HG02943 (cell line): ENCODE results near the gene ARID2.

Source experiments
- ATAC-seq: cut with Tn5 transposase; IDR thresholded peaks from one replicate; pipeline ENCODE4 v1.9.1; 2021; ENCODE audit warnings: mild to moderate bottlenecking, low read depth, moderate library complexity; ENCODE audit not compliant: unreplicated experiment

The ARID2 gene

DNA sequence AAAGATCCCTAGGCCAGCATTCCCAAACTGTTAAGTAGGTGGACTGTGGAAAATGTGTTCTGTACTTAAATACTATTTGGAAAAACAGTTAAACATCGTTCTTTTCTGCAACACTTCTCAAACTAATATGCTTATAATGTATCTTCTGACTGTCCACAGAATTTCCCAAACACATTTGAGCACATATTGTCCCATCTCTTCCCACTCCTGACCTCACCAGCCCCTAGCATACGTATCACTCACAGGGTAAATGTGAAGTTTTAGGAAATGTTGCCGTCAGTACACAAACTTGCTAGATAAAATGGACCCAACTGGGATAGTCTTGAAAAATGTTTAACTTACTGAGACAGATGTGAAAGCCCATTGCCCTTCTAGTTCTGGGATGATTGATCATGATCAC is 27.7 kb downstream of the ARID2 start:
- no peak for ATAC-seq

DNA sequence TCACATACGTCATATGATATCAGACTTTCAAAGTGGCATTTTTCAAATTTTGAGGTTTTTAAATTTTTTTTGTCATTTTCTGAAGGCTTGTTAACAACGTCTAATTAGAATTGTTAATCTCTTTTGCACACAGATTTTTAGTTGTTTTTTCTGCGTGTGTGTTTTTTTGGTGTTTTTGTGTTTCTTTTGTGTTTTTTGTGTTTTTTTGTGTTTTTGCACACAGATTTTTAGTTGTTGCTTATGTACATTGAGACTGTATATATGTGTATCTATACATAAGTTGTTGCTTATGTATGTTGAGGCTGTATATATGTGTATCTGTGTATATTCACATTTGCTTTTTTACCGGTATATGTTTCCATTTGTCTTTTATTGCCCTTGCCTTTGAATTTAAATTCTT is 30.8 kb downstream of the ARID2 start:
- ATAC-seq: no peak

DNA sequence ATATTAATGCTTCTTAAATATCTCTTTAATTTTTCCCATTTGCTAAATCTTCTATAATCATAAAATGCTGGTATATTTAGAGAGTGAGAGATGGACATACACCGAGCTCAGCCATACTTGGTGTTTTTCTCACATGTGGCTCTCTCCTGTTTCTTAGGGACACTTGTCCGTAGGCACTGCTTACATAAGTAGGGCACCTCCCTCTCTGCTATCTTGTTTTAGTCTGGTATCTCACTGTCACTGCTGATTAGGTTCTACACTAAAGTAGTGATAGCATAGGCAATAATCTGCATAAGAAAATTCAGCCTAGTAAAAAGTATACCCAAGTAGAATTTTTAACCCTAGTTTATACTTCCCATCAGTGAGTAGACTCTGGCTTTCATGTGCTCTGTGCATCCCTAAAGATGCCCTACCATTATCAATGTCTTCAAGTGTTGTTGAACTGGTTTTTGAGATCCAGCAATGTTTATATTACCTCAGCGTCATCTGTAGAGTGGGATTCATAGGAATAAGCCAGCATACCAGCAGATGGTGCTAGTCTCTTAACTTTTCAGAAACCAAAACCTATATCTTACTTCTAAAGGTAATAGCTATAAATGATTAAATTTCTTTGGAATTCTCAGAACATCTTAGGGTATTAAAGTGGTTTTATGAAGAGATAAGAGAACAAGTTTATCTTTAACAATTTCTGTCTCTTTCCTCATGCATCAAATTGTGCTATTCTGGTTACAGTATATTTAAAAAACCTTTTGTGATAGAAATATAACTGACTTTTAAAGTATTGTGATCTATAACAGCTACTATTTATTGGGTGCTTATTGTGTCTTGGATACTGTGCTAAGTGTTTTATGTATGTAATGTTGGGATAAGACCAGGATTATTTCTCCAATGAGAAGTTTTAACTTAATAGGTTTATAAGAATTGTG is 32.9 kb downstream of the ARID2 start:
- ATAC-seq: no peak

DNA sequence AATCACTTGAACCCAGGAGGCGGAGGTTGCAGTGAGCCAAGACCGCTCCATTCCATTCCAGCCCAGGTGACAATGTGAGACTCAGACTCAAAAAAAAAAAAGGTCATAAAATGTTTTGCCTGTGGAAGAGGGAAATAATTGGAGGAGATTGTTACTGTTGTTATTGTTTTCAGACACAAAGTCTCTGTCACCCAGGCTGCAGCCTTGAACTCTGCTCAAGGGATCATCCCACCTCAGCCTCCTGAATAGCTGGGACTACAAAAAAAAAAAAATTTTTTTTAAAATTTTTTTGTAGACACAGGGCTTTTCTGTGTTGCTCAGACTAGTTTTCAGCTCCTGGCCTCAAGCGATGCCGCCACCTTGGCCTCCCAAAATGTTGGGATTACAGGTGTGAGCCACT is 33.9 kb downstream of the ARID2 start:
- no peak for ATAC-seq

DNA sequence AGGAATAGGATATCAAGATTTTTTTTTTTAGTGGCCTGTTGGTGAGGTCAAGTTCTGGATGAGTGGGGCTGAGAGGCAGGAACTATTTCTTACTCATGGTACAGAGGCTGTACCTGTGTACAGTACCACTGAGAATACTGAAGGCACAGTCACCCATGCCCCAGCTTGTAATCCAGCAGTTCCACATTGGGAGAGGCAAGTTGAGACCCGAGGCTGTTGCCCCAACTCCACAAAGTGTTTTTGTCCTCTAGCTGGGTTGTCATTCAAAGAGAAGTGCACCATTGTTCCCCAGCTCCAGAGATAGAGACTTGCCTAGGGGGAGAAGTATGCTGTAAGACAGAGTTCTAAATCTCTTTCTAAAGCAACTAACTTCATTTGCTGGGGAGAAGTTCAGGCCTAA is 38.7 kb downstream of the ARID2 start:
- no peak for ATAC-seq

DNA sequence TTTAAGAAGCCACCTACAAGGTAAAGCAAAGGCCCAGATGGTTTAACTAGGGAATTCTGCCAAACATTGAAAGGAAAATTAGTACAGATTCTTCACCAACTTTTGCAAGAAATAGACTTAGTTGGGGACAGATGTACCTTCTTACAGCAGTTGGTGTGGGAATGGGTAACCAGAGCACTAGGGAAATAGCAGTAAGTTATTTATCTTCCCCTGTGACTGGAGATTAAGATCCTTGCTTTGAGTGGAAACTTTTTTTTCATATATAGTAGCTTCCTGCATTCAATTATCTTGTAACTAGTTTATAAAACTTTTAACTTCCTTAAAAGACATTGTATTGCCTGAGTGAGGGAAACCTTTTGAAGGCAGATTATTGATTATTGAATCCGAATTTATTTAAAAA is 44.2 kb downstream of the ARID2 start:
- ATAC-seq: no peak

DNA sequence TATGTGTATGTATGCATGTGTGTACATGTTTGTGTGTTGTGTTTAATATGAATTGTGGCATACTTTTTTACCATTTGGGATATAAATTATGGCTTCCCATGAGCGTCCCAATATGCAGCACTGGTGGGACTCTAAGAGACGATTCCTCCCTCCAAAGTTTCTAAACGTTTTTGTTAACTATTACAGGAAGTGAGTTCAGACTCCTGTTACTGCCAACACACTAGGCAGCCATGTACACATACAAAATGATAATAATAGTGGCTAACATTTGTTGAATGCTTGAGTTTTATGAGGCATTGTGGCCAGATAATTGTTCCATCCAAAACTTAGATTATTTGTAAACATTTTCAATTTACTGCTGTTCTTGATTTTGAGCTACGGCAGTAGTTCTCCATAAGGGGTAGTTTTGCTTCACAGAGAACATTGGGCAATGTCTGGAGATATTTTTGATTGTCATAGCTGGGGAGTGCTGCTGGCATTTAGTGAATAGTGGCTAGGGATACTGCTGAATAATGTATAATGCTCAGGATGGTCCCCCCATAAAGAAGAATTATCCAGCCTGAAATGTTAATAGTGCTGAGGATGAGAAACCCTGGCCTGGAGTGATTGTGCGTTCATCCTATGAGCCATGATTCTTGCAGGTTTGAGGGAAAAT is 45.1 kb downstream of the ARID2 start:
- no peak for ATAC-seq

DNA sequence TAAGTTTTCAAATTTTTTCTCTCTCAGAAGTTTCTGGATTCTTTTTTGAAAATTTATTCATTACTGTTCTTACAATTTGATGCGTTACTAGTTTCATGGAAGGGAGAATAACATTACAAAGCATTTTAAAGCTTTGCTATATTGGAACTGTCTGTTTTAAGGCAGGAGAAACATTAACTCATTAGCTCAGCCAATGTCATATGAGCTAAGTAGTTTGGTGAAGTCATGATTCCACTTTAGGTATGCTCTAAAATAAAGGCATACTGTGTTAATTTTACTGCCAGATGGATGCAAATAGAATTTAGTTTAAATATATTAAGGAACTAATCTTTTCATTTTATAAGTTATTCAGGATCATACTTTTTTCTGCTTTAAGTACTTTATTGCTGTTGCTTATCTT is 46.0 kb downstream of the ARID2 start:
- no peak for ATAC-seq

DNA sequence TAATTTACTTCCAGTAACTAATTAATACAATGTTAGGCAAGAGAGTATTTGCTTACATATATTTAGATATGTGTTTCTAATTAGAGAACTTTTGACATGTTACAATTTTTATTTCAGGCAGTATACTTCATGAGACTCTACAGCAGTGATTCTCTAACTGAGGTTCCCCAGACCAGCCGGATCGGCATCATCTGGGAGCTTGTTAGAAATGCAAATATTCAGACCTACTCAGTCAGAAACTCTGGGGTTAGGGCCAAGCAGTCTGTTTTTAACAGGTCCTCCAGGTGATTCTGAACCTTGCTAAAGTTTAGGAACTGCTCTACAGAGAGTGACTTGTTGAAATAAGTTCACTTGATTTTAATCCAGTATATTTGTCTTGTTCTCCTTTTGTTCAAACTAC is 46.5 kb downstream of the ARID2 start:
- no peak for ATAC-seq

DNA sequence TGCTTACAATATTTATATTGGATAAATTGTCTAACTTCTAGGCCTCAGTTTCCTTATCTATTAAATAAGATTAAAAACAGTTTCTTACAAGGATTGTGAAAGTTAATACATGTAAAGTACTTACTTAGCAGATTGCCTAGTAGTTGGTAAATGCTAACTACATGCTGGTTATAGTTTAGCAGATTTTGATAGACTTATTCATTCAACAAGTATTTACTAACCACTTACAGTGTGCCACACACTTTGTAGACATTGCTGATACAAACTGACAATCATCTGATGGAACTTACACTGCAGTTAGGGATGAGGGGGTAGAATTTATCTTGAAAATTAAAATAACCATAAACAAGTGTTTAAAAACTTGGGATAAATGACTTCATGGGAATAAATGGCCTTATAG is 50.4 kb downstream of the ARID2 start:
- no peak for ATAC-seq

DNA sequence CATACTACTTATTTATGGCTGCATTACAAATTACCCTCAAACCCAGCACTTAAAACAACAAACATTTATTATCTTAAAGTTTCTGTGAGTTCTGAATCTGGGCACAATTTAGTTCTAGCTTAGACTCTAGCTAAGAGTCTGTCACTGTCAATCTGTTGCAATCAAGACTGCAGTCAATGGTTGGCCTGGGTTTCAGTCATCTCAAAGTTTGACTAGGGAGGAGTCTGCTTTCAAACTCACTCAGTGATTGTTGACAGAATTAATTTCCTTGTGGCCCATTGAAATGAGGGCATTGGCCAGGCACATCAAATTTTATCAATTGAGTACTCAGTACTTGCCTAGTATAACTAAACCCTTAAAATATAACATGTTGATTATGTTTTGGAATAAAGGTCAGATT is 51.6 kb downstream of the ARID2 start:
- ATAC-seq: no peak

DNA sequence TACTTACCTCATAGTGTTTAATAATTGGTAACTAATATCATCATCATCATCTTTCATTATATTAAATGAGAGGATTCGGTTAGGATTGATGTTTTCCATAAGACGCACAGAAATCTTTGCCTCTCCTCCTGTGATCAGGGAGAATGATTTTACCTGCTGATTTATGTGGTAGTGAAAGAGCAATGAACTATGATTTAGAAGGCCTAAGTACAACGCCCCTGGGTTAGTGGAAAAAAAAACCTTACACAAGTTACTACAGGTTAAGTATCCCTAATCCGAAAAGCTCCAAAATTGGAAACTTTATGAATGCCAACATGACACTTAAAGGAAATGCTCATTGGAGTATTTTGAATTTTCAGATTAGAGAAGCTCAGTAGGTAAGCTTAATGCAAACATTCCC is 55.8 kb downstream of the ARID2 start:
- no peak for ATAC-seq

DNA sequence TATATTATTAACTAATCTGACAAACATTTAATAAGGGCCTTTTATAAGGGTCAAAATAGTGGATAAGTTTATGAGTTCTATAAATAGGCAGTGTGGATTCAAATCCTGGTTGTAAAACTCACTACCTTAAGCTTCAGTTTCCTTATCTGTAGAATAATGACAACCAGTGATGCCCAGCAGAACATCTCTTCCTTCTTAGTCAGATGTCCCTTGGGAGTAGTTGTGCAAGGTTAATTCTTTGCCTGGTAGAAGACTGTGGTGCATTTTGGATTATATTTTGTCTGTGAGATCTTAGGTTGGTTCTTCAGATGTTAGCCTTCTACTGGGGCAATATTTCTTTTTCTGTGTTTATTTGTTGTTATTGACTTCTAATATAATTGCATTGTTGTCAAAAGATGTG is 59.5 kb downstream of the ARID2 start:
- no peak for ATAC-seq

DNA sequence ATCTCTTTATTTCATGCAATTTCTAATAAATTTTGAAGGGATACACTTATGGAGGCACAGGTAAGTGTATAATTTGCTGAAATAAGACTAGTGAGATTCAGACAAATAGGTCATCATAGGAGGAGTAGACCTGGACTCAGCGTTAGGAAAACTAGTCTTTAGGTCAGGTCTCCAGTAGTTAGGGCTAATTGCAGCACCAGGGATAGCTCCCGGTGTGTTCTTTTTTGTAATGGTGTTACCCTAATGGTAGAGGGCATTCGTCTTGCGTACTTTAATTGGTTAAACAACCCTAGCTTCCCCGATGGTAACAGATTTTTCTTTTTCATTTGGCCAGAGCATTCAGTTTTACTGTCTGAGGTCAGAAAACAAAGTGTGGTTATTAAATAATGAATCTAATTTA is 64.9 kb downstream of the ARID2 start:
- ATAC-seq: no peak

DNA sequence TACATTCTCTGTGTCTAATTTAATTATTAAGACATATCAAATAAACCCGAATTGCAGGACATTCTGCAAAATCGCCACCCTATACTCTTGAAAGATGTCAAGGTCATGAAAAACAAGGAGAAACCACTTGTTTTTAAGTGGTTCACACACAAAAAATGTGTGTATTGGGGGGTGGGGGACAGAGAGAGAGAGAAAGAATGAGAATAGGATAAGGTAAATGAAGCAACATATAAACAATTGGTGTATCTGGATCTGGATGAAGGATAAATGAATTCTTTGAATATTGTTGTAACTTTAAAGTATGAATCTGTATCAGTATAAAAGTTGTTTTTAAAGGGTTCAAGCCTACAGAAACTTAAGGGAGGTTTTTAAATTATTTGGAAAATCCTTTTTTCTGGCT is 72.1 kb downstream of the ARID2 start:
- ATAC-seq: no peak

DNA sequence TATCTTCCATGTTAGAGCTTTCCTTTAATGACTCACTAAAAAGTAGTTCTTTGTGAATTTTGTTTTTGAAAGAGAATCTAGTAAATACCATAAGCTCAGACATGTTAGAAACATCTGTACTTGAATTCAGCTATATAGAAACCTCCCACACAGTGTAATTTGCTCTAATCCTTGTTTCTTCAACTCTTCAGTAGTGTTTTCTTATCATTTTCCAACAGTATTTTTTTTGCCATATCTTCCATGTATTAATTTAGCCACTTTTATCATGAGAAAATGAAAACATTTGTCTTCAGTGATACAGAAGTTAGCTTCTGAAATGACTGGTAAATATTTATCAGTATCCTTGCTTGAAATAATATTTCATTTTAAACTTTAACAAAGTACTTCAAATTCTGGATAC is 73.6 kb downstream of the ARID2 start:
- no peak for ATAC-seq

DNA sequence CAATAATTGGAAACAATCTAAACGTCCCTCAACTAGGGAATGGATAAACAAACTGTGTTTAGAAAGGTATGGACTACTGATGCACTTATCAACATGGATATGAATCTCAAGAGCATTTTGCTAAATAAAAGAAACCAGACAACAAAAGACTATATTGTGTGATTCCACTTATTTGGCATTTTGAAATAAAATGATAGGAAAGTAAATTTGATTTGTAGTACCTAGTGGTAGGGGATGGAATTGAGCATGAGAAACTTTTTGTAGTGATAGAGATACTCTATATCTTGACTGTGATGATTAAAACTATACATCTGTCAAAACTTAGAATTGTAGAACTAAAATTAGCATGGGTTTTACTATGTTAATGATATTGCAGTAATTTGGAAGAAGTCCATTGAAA is 87.1 kb downstream of the ARID2 start:
- no peak for ATAC-seq

DNA sequence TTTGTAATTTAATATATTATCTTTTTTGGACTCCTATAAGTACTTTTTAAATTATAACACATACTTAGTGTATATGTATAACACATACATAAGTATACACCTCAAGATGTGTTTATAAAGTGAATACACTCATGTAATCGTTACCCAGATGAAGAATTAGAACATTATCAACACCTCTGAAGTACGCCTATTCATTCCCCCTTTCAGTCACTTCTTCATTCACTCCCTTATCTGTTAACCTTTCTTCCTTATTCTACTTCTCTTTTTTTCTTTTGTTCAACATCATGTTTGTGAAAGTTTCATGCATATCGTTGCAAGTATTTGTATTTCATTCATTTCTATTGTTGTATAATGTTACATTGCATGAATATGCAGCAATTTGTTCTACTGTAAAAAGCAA is 98.5 kb downstream of the ARID2 start:
- ATAC-seq: no peak

DNA sequence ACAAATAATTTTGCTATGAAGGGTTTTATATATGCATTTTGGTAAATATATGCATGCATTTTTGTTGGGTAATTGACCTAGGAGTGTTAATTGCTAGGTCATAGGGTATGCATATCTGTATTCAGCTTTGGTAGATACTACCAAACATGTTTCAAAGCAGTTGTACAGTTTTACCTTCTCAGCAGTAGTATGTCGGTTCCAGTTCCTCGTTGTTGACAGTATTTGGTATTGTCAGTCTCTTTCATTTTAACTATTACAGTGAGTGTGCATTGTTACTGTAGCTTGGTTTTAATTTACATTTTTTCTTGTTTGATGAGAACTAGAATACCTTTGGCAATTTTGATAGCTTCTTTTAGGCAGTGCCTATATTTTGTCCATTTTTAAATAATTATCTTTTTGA is 98.9 kb downstream of the ARID2 start:
- ATAC-seq: no peak

DNA sequence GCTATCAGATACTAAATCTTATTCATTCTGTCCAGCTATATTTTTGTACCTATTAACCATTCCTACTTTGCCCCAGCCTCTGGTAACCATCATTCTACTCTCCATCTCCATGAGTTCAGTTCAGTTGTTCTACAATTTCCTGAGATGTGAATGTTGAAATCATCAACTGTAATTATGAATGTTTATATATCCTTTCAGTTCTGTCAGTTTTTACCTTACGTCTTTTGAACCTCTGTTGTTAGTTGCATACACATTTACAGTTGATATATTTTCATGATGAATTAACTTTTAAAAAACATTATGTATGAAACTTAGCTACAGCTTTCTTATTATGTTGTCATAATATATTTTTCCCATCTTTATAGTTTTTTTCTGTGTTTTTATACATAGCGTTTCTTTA is 102.1 kb downstream of the ARID2 start:
- no peak for ATAC-seq

DNA sequence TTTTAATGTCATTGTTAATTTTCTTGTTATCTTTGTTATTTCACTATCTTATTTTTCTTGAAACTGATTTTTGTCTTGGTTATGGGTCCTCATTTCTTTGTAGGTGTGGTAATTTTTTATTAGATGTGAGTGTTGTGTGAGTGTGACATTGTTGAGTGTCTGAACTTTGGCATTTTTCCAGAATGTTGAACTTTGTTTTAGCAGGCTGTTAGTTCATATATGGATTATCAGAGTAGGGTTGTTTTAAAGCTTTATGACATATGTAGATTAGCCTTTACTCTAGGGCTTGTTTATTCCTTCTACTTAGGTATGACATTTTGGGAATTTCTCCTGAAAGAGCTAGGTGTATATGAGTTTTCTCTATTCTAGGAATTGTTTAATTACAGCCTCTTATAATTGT is 103.9 kb downstream of the ARID2 start:
- no peak for ATAC-seq

DNA sequence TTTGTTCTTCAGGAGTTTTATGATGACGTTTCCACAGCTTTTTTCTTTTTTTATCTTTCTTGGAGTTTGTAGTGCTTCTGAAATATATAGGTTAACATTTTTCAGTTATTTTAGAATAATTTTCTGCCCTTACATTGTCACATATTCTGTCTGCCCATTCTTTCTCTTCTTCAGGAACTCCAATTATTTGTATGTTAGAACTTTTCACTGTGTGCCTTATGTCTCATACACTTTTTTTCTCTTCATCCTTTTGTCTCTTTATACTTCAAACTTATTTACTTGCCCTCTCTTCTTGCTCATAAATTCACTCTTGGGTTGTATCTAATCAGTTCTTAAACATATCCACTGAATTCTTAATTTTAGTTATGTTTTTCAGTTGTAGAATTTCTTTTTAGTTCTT is 105.3 kb downstream of the ARID2 start:
- no peak for ATAC-seq
